H54 (cell line): ENCODE measurements around the gene TUBB.

Experiments
- DNase-seq: peaks from one replicate; pipeline ENCODE4 v3.0.0; 2011; ENCODE audit warnings: low spot score, mixed read lengths; ENCODE audit not compliant: insufficient read length
- FAIRE-seq: peaks from 3 replicates; lab custom pipeline; 2011; peaks lifted over from hg19 to GRCh38; lab: Jason Lieb, UNC
- POLR2A ChIP-seq: IDR thresholded peaks from 2 replicates; pipeline ENCODE4 v1.6.1; 2011; ENCODE audit warnings: low read depth, mild to moderate bottlenecking, low read length

TUBB gene

GRCh38 chr6:30684386-30685156 is 35.6 kb upstream of the TUBB start:
- FAIRE-seq (no peak), DNase-seq (no peak)

GRCh38 chr6:30685157-30686008 is 34.8 kb upstream of the TUBB start:
- 0 out of 2 replicates have a peak, but pooled peaks have one; percentile 32 for TF ChIP-seq POLR2A
- DNase-seq (no peak), FAIRE-seq (no peak)

More at GRCh38 chr6:30684386-30685156, 35.6 kb upstream of the TUBB start:
- no peak for TF ChIP-seq POLR2A

DNA sequence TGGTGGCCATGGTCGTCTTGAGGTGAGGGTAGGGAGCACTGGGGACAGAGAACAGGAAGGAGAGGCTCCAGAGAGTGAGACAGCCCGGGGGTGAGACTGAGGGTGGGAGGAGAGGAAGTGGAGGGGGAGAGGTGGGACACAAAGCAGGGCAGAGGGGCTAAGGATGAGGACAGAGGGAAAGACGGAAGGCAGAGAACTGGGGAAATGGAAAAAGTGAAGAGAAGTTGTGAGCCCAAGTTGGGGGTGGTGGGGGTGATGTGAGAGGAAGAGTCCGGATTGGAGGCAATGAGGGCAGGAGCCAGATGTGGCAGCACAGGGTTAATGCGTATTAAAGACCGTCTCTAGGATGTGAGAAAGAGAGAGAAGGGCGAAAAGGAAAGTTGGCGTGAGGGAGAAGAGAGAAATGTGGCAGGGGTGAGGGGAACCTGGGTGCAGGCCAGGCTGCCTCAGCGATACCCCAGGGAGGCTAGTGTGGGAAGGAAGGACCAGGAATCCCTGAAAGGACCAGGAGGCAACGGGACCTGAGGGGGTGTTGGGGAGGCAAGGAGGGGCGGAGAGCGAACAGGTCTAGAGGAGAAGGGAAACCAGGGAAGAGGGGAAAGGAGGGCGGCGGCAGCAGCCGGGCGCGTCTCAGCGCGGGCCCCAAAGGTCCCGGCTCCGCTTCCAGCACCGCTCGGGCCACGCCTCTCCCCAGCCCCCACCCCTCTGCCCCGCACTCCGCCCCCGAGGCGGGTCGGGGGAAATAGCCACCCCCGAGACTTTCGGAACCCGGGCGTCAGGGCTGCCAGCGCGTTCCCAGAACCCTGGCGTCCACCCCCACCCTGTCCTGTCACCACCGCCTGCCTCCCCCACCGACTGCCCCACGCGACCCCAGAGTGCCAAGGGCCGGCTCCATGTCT is 33.9 kb upstream of the TUBB start, which contains the start of gene PPP1R18:
Gene PPP1R18, minus strand, starts transcription at position 637 of the 899 bp plus-strand sequence. Its CDS starts 627 bp downstream, at position 10.
- peak; percentile 57; the same call in 1 of the 2 replicates for TF ChIP-seq POLR2A
- DNase-seq (peak; percentile 52), FAIRE-seq (no peak)

GRCh38 chr6:30686908-30687658 is 33.1 kb upstream of the TUBB start:
- no peak for FAIRE-seq
- peak; percentile 54 for TF ChIP-seq POLR2A
- DNase-seq, result peak; percentile 92

- no peak for FAIRE-seq
- TF ChIP-seq POLR2A, result no peak
- DNase-seq, result no peak
Measured at GRCh38 chr6:30687659-30688431, 32.3 kb upstream of the TUBB start.

GRCh38 chr6:30688569-30688968 is 31.6 kb upstream of the TUBB start:
- TF ChIP-seq POLR2A, result no peak
- DNase-seq (no peak), FAIRE-seq (no peak)

DNA sequence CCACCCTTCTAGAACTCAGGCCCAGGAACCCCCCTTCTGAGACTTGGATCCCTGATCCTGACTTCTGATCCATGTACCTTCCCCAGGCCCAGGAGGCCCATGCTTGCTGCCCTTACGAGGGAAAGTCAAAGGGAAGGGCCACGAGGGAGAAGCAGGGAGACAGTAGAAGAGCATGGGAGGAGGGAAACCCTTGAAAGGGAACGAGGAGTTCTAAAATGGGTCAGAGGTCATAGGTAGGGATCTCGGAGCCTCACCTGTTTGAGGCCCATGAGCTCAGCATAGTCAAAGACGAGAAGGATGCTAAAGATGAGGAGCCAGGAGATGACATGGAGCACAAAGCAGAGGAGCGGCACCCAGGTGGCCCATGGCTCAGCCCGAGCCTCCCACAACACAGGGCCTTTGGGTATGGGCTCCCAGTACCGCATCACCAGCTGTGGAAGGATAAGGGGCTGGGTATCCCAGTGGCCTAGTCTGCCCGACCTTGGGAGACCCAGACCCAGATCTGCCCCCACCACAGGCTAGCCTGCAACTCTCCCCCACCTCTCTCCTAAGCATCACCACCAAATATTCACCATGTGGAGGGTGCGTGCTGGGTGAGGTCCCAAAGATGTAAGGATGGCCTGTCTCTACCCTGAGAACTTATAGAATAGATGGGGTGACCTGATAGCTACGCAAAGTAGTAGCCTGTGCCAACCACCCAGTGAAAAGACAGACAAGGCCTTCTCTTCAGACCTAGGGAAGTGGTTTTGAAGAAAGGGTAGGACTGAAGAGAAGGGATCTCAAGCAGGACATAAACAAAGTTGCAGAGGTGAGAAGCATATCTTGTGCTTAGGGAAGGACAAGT is 30.9 kb upstream of the TUBB start:
- FAIRE-seq (no peak), DNase-seq (no peak)
- no peak for TF ChIP-seq POLR2A

DNA sequence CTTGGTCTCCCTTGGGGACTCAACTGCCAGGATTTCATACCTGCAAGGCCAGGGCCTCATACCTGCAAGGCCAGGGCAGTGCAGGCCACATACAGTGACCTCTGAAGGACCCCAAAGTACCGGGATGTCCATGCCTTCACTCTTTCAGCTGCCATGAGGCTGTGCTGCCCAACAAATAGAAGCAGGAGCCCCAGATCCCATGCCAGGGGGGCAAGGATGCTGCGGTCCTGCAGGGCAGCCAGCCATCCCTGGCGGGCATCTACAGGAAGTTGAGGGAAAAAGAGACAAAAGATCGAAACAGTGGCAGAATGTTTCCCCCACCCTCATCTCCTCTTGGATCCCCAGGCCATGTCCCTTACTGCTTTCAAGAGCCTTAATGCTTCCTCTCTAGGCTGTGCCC is 30.2 kb upstream of the TUBB start:
- no peak for DNase-seq
- TF ChIP-seq POLR2A, result no peak
- no peak for FAIRE-seq

DNA sequence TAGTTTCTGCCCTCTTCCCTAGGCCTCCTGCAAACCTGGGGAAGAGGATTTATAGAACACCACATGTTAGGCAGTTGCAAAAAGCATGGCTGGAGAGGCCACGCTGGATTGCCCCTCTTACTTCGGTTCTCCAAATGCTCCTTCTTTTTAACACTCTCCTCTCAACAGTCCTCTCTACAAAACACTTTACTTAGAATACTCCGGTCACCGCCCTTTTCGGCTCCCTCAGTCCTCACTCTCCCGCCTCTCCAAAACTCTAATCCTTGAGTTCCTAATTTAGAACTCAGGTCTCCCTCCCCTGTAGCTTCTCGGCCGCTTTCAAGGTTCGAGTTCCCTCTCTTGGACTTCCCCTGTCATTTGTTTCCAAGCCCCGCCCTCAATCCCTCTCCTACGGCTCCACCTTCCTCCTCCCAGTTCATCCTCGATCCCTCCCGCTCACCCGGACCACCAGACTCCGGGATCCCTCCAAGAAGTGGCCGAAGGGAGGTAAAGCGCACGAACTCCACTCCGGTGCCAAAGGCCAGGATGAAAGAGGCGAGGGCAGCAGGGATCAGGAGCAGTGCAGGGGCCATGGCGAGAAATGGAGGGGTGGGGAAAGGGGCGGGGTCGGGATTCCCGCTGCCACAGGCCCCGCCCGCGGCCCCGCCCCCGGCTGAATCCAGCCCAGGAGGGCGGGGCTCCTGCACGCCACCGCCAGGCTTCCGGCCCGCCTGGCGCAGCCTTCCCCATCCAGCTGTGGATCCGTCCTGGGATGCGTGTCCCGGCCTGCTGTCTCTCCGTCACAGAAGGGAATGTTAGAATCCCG is 29.5 kb upstream of the TUBB start, which contains the start of gene NRM:
Gene NRM, minus strand, starts transcription at position 582 of the 805 bp plus-strand sequence. Its CDS starts 10 bp downstream, at position 572.
- peak; percentile 46; the same call in 1 of the 2 replicates for TF ChIP-seq POLR2A
- no peak for FAIRE-seq
- peak; percentile 78 for DNase-seq

DNA sequence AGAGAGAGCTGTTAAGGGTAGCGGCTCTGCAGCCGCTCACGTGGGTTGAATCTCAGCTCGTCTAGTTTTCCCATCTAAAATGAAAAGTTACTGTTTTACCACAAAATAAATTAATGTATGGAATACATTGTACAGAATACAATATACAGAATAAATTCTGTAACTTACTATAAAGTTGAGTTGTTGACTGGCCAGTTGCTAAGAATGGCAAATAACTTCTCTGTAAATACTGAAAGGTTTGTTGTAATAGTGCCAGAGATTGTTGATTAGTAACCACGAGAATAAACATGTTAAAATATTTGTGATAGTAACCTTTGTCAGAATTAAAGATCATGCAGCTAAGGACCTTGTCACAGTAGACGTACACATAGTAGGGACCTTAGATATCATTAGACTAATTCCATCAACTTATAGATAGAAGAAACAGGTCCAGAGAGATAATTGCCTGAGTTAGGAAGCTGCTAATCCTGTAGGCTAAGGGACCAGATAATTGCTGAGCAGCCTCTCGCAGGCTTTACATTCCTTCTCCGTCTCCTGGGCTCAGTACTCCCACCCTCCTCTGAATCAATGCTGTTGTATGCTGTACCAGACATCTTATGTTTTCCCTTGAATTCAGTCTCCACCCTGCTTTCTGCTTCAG is 28.8 kb upstream of the TUBB start:
- FAIRE-seq (no peak), DNase-seq (no peak)
- no peak for TF ChIP-seq POLR2A
